Skeletal muscle satellite cell (primary cell): ENCODE data around the gene ITGBL1.
A peak's percentile ranks its signal among the peaks of the same experiment; 100 is the strongest.

Experiments used
- H3K27me3 ChIP-seq: 2 replicates; pipeline ENCODE4 v1.7.0; 2013; ENCODE audit warnings: low read length; ENCODE audit not compliant: control insufficient read depth, insufficient read depth
- H3K36me3 ChIP-seq: 2 replicates; pipeline ENCODE4 v1.7.0; 2013; ENCODE audit warnings: mild to moderate bottlenecking, control low read depth, low read length; ENCODE audit not compliant: insufficient read depth
- H3K4me1 ChIP-seq: 2 replicates; pipeline ENCODE4 v1.7.0; 2013; ENCODE audit warnings: low read length; ENCODE audit not compliant: control insufficient read depth, insufficient read depth
- H3K4me2 ChIP-seq: 2 replicates; pipeline ENCODE4 v1.7.0; 2013; ENCODE audit warnings: mild to moderate bottlenecking, low read length
- H3K4me3 ChIP-seq: 2 replicates; pipeline ENCODE4 v1.7.0; 2013; ENCODE audit warnings: low read length
- H3K9ac ChIP-seq: 2 replicates; pipeline ENCODE4 v1.7.0; 2013; ENCODE audit warnings: mild to moderate bottlenecking, low read depth, low read length, moderate library complexity
- H3K9me3 ChIP-seq: replicated peaks from 2 replicates; pipeline ENCODE4 v1.7.0; 2013; ENCODE audit warnings: mild to moderate bottlenecking, control low read depth, low read length

Gene ITGBL1

GRCh38 chr13:101708115-101708514 lies 255.6 kb downstream of the ITGBL1 start:
- Histone ChIP-seq H3K9me3 (no peaks in the 10 kb centered on the region), H3K27me3 (no peaks in the 10 kb centered on the region), H3K36me3 (peaks cover 61% of the 10 kb centered on the region), H3K9ac (no peak overlapping the region), H3K4me3 (no peak overlapping the region), H3K4me2 (no peak overlapping the region), H3K4me1 (peaks cover 28% of the 10 kb centered on the region)

GRCh38 chr13:101709952-101710351 lies 257.5 kb downstream of the ITGBL1 start:
- Histone ChIP-seq H3K4me3 (no peak overlapping the region), H3K27me3 (no peaks in the 10 kb centered on the region), H3K9me3 (no peaks in the 10 kb centered on the region), H3K36me3 (peaks cover 72% of the 10 kb centered on the region), H3K9ac (no peak overlapping the region), H3K4me1 (peaks cover 26% of the 10 kb centered on the region), H3K4me2 (no peak overlapping the region)

- H3K4me2 ChIP-seq = no peak overlapping the region
- H3K36me3 ChIP-seq = peaks cover 86% of the 10 kb centered on the region
- H3K4me1 ChIP-seq = peaks cover 15% of the 10 kb centered on the region
- no peak overlapping the region for H3K9ac ChIP-seq
- H3K4me3 ChIP-seq = no peak overlapping the region
- no peaks in the 10 kb centered on the region for H3K9me3 ChIP-seq
- no peaks in the 10 kb centered on the region for H3K27me3 ChIP-seq
These were observed 259.0 kb downstream of the ITGBL1 start for GRCh38 chr13:101711307-101712025.

GRCh38 chr13:101712026-101712348 lies 259.5 kb downstream of the ITGBL1 start:
- no peak overlapping the region for H3K4me3 ChIP-seq

GRCh38 chr13:101714195-101714594 lies 261.7 kb downstream of the ITGBL1 start:
- H3K4me1 ChIP-seq = peaks cover 7% of the 10 kb centered on the region
- no peak overlapping the region for H3K4me3 ChIP-seq
- no peaks in the 10 kb centered on the region for H3K9me3 ChIP-seq
- no peak overlapping the region for H3K9ac ChIP-seq
- H3K36me3 ChIP-seq = peaks cover 82% of the 10 kb centered on the region
- no peaks in the 10 kb centered on the region for H3K27me3 ChIP-seq
- no peak overlapping the region for H3K4me2 ChIP-seq

More at GRCh38 chr13:101712026-101712348, 259.5 kb downstream of the ITGBL1 start:
- H3K9ac ChIP-seq = no peak overlapping the region
- H3K36me3 ChIP-seq = peaks cover 85% of the 10 kb centered on the region
- H3K4me1 ChIP-seq = peaks cover 12% of the 10 kb centered on the region
- no peak overlapping the region for H3K4me2 ChIP-seq
- H3K27me3 ChIP-seq = no peaks in the 10 kb centered on the region
- H3K9me3 ChIP-seq = no peaks in the 10 kb centered on the region

- Histone ChIP-seq H3K4me1 (no peaks in the 10 kb centered on the region), H3K36me3 (peaks cover 85% of the 10 kb centered on the region), H3K4me3 (no peak overlapping the region), H3K9me3 (no peaks in the 10 kb centered on the region), H3K27me3 (no peaks in the 10 kb centered on the region), H3K4me2 (no peak overlapping the region), H3K9ac (no peak overlapping the region)
These were observed 264.9 kb downstream of the ITGBL1 start for GRCh38 chr13:101717353-101717752.

- Histone ChIP-seq H3K9me3 (no peaks in the 10 kb centered on the region), H3K9ac (no peak overlapping the region), H3K4me1 (no peaks in the 10 kb centered on the region), H3K27me3 (no peaks in the 10 kb centered on the region), H3K4me3 (no peak overlapping the region), H3K4me2 (no peak overlapping the region), H3K36me3 (peaks cover 86% of the 10 kb centered on the region)
These were observed 266.0 kb downstream of the ITGBL1 start for GRCh38 chr13:101718496-101718895.

- H3K4me1 ChIP-seq = peaks cover 36% of the 10 kb centered on the region
- H3K4me3 ChIP-seq = no peak overlapping the region
- H3K36me3 ChIP-seq = peaks cover 24% of the 10 kb centered on the region
- no peaks in the 10 kb centered on the region for H3K27me3 ChIP-seq
- no peak overlapping the region for H3K9ac ChIP-seq
- no peak overlapping the region for H3K4me2 ChIP-seq
- no peaks in the 10 kb centered on the region for H3K9me3 ChIP-seq
These were observed 274.2 kb downstream of the ITGBL1 start for GRCh38 chr13:101726681-101727080.

GRCh38 chr13:101727118-101727517 lies 274.6 kb downstream of the ITGBL1 start:
- Histone ChIP-seq H3K27me3 (no peaks in the 10 kb centered on the region), H3K9ac (no peak overlapping the region), H3K4me2 (no peak overlapping the region), H3K4me3 (no peak overlapping the region), H3K4me1 (peaks cover 36% of the 10 kb centered on the region), H3K9me3 (no peaks in the 10 kb centered on the region), H3K36me3 (peaks cover 20% of the 10 kb centered on the region)

GRCh38 chr13:101728021-101728420 lies 275.5 kb downstream of the ITGBL1 start:
- H3K9me3 ChIP-seq = no peaks in the 10 kb centered on the region
- no peak overlapping the region for H3K9ac ChIP-seq
- no peak overlapping the region for H3K4me2 ChIP-seq
- no peak overlapping the region for H3K4me3 ChIP-seq
- H3K36me3 ChIP-seq = peaks cover 11% of the 10 kb centered on the region
- no peaks in the 10 kb centered on the region for H3K27me3 ChIP-seq
- peaks cover 36% of the 10 kb centered on the region for H3K4me1 ChIP-seq

- no peaks in the 10 kb centered on the region for H3K9me3 ChIP-seq
- no peak overlapping the region for H3K9ac ChIP-seq
- peaks cover 5% of the 10 kb centered on the region for H3K36me3 ChIP-seq
These were observed 276.1 kb downstream of the ITGBL1 start for GRCh38 chr13:101728615-101729014.

GRCh38 chr13:101730420-101731000 lies 278.0 kb downstream of the ITGBL1 start:
- H3K36me3 ChIP-seq = no peaks in the 10 kb centered on the region
- H3K9ac ChIP-seq = no peak overlapping the region
- peaks cover 36% of the 10 kb centered on the region for H3K4me1 ChIP-seq
- H3K9me3 ChIP-seq = no peaks in the 10 kb centered on the region
- H3K4me3 ChIP-seq = no peak overlapping the region
- H3K27me3 ChIP-seq = no peaks in the 10 kb centered on the region
- H3K4me2 ChIP-seq = peak overlapping the region; percentile 24

More at GRCh38 chr13:101728615-101729014, 276.1 kb downstream of the ITGBL1 start:
- Histone ChIP-seq H3K4me1 (peaks cover 36% of the 10 kb centered on the region), H3K4me2 (no peak overlapping the region), H3K27me3 (no peaks in the 10 kb centered on the region), H3K4me3 (no peak overlapping the region)
